HG02678 (cell line): Measurements from ENCODE around the gene SAMD9L.
"Not testable (repeated sequence)": the region's sequence is repeated elsewhere in the genome, so short reads cannot be mapped to it uniquely, and the experiment has no call there.

Experiments used
- ATAC-seq: cut with Tn5 transposase; IDR thresholded peaks from one replicate; pipeline ENCODE4 v1.9.1; 2021; ENCODE audit warnings: mild to moderate bottlenecking, moderate library complexity; ENCODE audit not compliant: unreplicated experiment

Gene SAMD9L

DNA sequence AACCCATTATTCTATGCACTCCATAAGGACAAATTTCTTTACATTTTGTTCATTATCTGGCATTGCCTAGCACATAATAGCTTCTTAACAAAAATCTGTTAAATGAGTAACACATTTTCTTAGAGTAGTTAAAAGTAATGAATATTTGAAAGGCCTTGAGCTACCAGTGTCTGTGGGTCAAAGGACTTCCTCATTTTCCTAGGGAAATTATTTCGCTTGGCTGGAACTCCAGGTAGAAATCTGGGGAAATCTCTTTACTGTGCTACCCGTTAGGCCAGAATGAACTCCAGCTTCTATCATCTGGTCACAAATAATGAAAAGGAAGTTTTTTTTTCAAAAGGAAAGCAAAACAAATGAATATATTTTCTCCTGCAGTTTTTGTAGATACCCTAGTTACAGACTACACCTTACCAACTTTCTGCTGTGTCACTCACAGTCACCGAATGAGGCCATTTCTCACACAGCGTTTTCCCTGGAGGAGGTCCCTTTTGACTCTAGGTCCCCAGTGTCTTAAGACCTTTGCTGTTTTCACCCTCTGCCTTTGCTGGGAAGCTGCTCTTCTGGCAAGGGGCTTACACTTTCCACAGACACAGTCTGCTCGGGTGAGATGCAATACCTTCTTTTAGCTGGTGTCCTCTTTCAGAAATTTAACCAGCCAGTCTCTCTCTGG, 1.6 kb downstream of the SAMD9L start:
- peak; percentile 31 for ATAC-seq

- ATAC-seq: no peak
Measured at GRCh38 chr7:93146036-93146435, 2.1 kb downstream of the SAMD9L start.

DNA sequence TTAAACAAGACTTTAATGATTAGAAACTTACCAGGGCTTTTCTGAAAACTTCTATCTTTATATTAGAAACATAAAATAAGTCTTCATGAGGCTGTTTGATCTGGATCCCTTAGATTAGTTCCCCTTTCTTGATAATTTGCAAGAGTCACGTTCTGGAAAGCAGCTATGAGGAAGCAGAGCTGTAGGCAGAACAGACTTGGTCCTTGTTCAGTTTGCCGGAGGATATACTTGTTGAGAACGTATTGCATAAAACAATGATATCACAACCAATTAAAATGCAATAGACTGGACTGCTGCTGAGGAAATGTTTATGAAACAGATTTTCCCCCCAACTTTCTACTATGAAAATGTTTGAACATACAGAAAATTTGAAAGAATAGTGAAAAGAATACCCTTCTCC, 2.8 kb downstream of the SAMD9L start:
- ATAC-seq: no peak

GRCh38 chr7:93142127-93142526, 6.1 kb downstream of the SAMD9L start:
- no peak for ATAC-seq

DNA sequence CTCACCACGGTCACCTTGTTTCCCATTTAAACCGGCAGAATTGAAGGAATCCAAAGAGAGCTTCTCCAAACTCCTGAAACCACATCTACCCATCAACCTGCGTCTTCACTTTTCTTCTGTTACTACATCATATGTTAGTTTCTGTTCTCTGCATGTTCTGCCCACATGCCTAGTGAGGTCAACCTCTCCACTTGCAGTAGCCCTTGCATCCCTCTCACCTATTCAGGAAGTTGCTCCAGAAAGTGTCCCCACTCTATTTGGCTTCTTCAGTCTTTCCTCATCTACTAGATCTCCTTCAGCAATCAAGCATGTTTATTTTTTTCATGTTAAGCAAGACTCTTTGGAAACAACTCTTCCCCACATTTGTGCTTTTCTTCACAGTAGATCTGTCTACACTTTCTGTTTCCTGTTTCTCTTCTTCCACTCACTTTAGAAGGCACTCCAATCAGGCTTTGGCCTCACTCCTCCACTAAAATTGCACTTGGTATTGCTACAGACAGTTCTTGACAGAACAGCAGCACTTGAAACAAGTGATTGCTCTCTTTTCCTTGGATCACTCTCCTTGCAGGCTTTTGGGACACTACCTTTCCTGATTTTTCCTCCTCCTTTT, 7.5 kb downstream of the SAMD9L start:
- no peak for ATAC-seq

DNA sequence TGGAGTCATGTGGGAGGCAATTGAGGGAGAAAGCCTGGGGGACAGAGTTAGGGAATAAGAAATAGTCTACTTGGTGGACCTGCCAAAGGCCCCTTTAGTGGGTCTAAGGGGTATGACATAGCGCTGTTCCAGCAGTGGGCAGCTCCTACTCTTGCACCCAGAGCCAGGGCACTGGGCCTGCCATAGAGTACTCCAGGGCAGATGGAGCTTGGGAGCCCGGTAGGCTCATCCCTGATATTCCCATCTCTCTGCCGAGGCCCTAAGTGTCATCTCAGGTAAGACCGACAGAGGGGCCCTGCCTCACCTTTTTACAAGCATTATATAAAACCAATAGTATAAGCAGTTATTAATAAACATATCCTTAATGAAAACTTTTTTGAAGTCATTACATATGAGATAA, 9.6 kb downstream of the SAMD9L start:
- ATAC-seq: no peak

- ATAC-seq: no peak
Measured at GRCh38 chr7:93133005-93133404, 15.2 kb downstream of the SAMD9L start.

- ATAC-seq: no peak
Measured at GRCh38 chr7:93132216-93132615, 16.0 kb downstream of the SAMD9L start.

GRCh38 chr7:93126954-93127353, 21.2 kb downstream of the SAMD9L start:
- ATAC-seq: not testable (repeated sequence)

- ATAC-seq: not testable (repeated sequence)
Measured at GRCh38 chr7:93123532-93123931, 24.7 kb downstream of the SAMD9L start.

DNA sequence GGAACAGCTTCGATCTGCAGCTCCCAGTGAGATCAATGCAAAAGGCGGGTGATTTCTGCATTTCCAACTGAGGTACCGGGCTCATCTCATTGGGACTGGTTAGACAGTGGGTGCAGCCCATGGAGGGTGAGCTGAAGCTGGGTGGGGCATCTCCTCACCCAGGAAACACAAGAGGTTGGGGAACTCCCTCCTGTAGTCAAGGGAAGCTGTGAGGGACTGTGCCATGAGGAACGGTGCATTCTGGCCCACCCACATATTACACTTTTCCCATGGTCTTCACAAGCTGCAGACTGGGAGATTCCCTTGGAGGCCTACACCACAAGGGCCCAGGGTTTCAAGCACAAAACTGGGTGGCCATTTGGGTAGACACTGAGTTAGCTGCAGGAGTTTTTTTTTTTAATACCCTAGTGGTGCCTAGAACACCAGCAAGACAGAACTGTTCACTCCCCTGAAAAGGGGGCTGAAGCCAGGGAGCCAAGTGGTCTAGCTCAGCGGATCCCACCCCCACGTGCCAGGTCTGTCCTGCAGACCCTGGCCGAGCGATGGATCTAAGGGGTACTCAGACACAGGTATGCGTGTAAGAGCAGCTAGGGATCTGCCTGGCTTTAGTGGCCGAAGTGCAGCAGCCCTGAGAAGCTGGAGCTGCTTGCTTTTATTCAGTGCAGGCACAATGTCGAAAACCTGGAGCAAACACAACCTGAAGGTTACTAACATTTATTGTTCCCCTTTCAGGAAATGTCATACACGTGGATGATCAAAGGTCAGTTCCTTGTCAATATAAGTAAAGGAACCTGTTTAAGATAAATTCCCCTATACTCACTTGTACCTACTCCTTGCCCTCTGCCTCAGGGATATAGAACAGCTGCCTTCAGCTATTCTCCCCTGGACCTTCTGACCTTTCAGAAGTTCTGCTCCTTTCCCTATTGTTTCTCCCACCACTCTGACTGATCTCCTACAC, 27.3 kb downstream of the SAMD9L start:
- ATAC-seq: no peak

DNA sequence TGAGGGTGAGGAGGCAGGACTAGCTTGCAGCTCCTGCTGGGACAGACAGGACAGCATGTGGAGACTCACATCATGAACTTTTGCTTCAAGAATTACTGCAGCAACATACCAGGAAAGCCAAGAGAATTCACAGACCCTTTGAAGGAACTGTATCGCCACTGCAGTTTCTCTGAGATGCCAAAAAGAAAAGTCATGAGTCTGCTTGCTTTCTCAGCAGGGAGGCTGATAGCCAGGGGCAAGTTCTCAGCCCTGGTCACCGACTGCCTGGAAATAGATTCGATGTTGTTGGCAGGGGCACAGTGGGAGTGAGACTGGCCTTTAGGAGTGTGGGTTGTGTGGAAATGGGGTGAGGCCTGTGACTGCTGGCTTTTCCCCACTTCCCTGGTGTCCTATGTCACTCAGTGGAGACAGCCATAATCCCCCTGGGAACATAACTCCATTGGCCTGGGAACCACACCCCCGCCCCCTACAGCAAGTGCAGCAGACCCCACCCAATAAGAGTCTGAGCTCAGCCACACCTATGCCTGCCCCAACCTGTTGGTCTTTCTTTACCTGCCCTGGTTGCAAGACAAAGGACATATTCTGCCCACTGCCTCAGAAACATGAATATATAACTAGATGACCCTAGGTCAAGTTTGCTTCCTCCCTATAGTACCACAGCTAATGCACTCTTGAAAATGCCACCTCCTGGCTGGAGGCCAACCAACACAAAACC, 28.8 kb downstream of the SAMD9L start:
- ATAC-seq: no peak

GRCh38 chr7:93117852-93118530, 30.2 kb downstream of the SAMD9L start, which contains the start of gene SAMD9:
Gene SAMD9, minus strand, starts transcription at chr7:93117979. Its CDS starts 11,882 bp downstream, at chr7:93106097.
- ATAC-seq: peak; percentile 100

DNA sequence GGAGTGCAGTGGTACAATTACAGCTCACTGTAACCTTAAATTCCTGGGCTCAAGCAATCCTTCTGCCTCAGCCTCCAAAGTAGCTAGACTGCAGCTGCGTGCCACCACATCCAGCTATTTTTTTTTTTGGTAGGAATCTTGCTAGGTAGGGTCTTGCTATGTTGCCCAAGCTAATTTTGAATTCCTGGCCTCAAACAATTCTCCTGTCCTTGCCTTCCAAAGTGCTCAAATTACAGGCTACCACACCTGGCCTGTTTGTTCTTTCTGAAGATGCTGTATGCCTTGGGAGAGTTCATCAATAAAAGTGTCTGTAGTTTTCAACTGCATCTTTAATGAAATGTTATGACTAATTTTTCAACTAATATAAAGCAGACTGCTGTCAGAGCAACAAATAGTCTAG, 30.9 kb downstream of the SAMD9L start:
- no peak for ATAC-seq

- no peak for ATAC-seq
Measured at GRCh38 chr7:93115796-93116195, 32.4 kb downstream of the SAMD9L start.

- no peak for ATAC-seq
Measured at GRCh38 chr7:93108003-93108402, 40.2 kb downstream of the SAMD9L start.

DNA sequence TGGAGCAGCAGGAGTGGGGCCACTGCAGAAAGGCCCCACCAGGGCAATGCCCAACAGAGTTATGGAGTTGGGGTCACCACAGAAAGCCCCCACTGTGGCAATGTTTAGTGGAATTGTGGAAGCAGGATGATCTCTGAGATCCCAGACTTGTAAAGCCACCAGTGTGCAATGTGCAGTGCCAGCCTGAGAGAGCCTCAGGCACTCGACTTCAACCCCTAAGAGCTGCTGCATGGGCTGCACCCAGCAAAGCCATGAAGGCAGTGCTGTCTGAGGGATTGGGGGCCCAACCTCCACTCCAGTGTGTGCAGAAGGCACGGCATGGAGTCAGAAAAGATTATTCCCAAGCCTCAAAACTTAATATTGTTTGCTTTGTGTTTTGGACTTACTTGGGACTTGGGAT, 50.8 kb downstream of the SAMD9L start:
- ATAC-seq: no peak

GRCh38 chr7:93092757-93093370, 55.3 kb downstream of the SAMD9L start:
- peak; percentile 79 for ATAC-seq
